OCI-M1 (cell line): ENCODE measurements around the gene KLHDC7B.

Experiments used
- DNase-seq: peaks from one replicate; lab custom pipeline; 2025; lab: John Stamatoyannopoulos, UW

The KLHDC7B gene

GRCh38 chr22:50545522-50546325 is at the start of gene KLHDC7B:
TSS of gene KLHDC7B (plus strand) at chr22:50545899. CDS start at chr22:50546244, 345 bp downstream.
- DNase-seq, result peak; percentile 81

GRCh38 chr22:50497093-50497492 is 48.6 kb upstream of the KLHDC7B start:
- no peak for DNase-seq

GRCh38 chr22:50498322-50498890 is 47.3 kb upstream of the KLHDC7B start:
- DNase-seq, result peak; percentile 91

- DNase-seq, result no peak
Measured at GRCh38 chr22:50500452-50500851, 45.2 kb upstream of the KLHDC7B start.

GRCh38 chr22:50502096-50502495 is 43.6 kb upstream of the KLHDC7B start:
- DNase-seq, result no peak

- no peak for DNase-seq
Measured at GRCh38 chr22:50502628-50503474, 42.8 kb upstream of the KLHDC7B start.

GRCh38 chr22:50503475-50504145 is 42.1 kb upstream of the KLHDC7B start:
- no peak for DNase-seq

- DNase-seq, result no peak
Measured at GRCh38 chr22:50504369-50505211, 41.1 kb upstream of the KLHDC7B start.

GRCh38 chr22:50505276-50505775 is 40.4 kb upstream of the KLHDC7B start:
- no peak for DNase-seq

- DNase-seq, result no peak
Measured at GRCh38 chr22:50505776-50506610, 39.7 kb upstream of the KLHDC7B start.

- peak; percentile 33 for DNase-seq
Measured at GRCh38 chr22:50506611-50507420, 38.9 kb upstream of the KLHDC7B start.

- DNase-seq, result no peak
Measured at GRCh38 chr22:50507421-50507990, 38.2 kb upstream of the KLHDC7B start, which contains the start of gene LMF2. TSS of gene LMF2 (minus strand) at chr22:50507702. CDS start at chr22:50507675, 27 bp downstream.

- peak; percentile 97 for DNase-seq
Measured at GRCh38 chr22:50507991-50508884, 37.5 kb upstream of the KLHDC7B start, which contains the start of gene NCAPH2. TSS of gene NCAPH2 (plus strand) at chr22:50508224. CDS start at chr22:50508338, 114 bp downstream.

- DNase-seq, result no peak
Measured at GRCh38 chr22:50508897-50509296, 36.8 kb upstream of the KLHDC7B start.

- no peak for DNase-seq
Measured at GRCh38 chr22:50513175-50513574, 32.5 kb upstream of the KLHDC7B start.

GRCh38 chr22:50516068-50516467 is 29.6 kb upstream of the KLHDC7B start:
- no peak for DNase-seq

- no peak for DNase-seq
Measured at GRCh38 chr22:50516891-50517290, 28.8 kb upstream of the KLHDC7B start.
